ENCODE data around the gene KRTAP12-2. TPM values are rescaled to one million over a fixed set of nuclear protein-coding genes. Genes with fewer than 3 reads are reported as not detected.
"Not testable (repeated sequence)": the region's sequence is repeated elsewhere in the genome, so short reads cannot be mapped to it uniquely, and the experiment has no call there.

KRTAP12-2 gene
- polyA plus RNA-seq, 3 donors, result not detected

DNA sequence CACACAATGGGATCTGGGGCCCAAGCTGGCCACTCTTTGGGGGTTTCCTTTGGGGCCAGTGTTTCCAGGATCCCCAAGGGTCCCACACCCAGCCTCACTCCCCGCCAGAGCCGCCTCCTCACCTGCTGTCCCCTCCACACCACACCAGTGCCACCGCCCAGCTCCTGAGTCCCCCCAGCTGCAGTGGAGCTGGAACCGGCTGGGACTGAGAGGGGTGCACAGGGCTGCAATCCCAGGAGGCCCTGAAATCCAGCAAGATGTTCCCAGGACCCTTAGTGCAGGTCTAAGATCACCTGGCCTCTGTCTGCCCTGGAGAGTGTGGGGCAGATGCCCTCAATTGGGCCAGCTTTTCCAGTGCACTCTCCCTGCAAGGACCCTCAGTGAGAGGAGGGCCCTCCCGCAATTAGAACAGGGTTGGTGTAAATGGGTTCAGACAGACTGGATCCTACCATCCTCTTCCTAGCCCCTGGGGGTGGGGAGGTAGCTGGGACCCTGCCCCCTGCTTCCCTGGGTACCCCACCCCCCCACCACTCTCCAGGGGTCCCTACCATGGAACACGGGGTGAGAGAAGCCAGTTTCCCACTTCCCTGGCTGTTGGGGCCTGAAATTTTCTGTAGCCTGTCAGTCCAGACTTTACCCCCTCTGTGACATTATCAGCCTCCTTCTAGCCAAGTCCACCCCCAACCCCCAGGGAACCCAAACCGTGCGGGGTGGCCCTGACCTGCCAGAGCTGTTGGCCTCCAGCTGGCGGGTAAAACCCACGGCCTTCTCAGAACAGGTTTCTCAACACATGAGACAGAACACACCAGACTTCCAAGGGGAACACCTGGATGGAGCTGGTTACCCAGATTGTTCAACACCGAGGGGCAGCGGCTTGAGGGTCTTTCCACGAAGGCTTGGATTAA is 37.3 kb upstream of the KRTAP12-2 start:
- no peak for DNase-seq (ENCODE audit: extremely low read depth in 1 of 11, low read depth in 9 of 11, low spot score in 4 of 11)

DNA sequence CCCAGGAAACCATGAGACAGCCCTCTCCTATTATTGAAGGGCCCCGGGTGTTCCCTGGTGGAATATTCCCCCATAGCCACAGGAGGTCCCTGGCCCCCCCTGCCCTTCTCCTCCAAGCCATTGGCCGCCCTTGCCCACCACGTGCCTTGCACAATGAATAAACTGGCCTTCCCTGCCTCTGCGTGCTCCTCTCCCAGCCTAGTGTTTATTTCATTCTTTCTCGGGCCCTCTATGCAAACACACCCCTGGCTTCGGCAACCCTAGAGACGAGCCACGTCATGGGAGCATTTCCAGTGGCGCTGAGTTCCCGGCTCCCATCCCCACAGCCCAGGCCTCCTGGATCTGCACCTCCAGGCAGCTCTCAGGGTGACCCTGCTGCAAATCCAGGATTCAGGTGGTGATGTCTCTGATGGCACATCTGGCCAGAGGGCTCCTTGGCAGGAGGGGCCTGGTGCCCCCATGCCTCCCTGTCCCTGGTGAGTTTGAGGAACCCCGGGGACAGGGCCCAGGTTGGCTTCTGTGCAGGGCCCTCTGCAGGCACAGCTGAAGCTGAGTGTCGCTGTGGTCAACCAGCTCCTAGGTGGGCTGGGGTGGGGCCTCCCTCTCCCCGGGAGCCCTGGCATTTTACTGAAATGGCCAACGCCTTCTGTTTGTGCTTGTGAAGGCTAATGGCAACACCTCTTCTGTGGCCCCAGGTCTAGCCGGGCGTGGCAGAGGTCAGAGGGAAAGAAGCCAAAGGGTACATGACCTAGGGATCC is 36.4 kb upstream of the KRTAP12-2 start:
- no peak for DNase-seq (ENCODE audit: extremely low read depth in 1 of 11, low read depth in 9 of 11, low spot score in 4 of 11)

DNA sequence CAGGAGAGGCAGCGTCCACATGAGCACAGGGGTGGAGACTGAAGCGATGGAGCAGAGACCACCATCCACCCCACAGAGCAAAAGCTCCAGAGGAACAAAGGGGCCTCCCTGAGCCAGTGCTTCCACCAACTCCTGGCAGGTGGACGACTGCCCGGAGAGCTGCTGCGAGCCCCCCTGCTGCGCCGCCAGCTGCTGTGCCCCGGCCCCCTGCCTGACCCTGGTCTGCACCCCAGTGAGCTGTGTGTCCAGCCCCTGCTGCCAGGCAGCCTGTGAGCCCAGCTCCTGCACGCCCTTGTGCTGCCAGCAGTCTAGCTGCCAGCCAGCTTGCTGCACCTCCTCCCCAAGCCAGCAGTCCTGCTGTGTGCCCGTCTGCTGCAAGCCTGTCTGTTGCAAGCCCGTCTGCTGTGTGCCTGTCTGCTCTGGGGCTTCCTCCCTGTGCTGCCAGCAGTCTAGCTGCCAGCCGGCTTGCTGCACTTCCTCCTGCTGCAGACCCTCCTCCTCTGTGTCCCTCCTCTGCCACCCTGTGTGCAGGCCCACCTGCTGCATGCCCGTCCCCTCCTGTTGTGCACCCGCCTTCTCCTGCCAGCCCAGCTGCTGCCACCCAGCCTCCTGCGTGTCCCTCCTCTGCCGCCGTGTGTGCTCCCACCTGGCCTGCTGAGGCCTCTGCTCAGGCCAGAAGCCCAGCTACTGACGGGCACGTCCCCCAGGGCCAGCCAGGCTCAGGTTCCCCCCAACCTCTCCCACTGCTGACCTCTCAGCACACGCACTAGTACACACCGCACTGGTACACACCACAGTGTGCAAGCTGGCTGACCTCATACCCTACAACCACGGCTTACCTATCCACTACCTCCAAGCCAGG is 35.6 kb upstream of the KRTAP12-2 start:
- DNase-seq (ENCODE audit: extremely low read depth in 1 of 11, low read depth in 9 of 11, low spot score in 4 of 11), result no peak

DNA sequence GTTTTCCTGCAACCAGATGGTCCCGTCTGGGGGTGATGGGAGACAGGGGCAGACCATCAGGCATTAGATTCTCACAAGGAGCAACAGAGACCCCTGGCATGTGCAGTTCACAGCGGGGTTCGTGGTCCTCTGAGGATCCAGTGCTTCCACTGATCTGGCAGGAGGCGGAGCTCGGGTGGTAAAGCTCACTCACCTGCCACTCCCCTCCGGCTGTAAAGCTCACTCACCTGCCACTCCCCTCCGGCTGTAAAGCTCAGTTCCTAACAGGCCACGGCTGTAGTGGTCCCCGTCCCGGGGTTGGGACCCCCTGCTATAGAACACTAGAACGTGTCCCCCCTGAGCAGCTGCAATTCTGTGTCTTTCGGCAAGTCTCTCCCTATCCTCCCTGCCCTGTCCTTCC is 34.8 kb upstream of the KRTAP12-2 start:
- DNase-seq (ENCODE audit: extremely low read depth in 1 of 11, low read depth in 9 of 11, low spot score in 4 of 11), result no peak

DNA sequence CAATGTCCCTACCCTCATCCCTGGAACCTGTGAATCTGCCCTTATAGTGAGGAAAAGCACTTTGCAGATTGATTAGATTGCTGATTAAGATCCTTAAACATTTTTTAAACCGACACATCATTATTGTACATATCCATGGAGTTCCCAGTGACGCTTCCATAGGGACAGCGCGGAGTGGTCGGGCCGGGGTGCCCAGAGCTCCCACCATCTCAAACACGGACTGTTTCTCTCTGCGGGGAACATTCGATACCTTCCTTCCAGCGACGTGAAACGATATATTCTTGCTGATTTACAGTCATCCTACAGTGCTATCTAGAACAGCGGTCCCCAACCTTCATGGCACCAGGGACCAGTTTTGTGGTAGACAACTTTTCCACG is 34.3 kb upstream of the KRTAP12-2 start:
- no peak for DNase-seq (ENCODE audit: extremely low read depth in 1 of 11, low read depth in 9 of 11, low spot score in 4 of 11)

DNA sequence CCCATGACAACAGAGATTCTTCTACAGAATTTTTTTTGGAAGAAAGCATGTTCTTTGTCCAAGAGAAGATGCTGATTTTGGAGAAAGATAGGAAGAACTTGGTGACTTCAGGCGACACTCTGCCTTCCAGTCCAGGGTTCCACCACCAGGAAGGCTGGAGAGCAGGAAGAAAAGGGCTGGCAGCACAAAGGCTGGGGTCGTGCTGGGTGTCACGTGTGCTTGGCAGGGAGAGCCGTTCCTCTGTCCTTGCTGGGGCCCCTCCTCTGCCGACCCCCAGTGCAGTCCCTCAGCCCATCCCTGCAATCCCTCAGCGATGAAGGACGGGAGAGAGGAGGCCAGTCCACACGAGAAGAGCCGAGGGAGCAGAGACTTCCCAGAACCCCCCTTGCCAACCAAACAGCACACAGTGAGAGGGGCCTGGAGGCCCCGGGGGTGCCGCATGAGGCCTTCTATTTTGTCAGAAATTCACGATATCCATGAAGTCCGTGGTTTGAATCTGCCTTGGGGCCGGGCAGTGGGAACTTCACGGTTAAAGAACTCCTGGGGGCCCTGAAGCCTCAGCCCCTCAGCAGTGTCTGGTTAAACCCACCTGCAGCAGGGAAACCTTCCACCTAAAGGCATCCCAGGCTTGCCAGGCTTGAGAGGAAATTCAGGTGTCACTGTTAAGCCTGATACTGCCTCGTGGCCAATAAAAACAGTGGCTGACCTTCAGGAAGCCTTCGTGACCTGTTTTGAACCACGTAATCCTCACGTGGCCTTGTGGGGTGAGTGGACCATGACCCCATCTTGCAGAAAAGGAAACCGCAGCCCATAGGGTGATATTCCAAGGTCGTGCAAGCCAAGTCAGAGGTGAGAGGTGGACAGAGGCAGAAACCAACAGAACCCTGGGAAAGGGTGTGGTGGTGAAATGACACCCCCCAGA is 33.6 kb upstream of the KRTAP12-2 start:
- no peak for DNase-seq (ENCODE audit: extremely low read depth in 1 of 11, low read depth in 9 of 11, low spot score in 4 of 11)

DNA sequence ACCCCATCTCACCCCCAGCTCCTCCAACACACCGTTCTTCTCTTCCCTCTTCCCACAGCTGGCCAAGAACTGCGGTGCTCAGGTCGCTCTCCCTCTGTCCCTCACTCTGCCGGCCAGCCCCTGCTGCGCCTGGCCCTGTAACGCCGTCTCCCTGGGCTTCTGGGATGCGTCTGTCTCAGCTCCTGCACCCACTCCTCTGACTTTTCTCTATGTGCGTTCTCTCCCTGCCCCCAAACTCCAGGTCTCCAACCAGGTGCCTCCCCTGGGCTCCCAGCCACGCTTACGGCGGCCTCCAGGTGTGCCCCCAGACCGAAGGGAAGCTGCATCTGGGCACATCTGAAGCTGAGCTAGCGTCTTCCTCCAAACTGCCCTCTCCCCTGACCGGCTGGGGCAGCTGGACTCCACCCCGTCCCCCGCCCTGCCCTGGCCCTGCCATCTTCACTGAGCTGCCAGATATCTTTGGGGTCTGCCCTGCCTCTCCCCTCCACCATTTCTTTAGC is 32.8 kb upstream of the KRTAP12-2 start:
- DNase-seq (ENCODE audit: extremely low read depth in 1 of 11, low read depth in 9 of 11, low spot score in 4 of 11), result no peak

DNA sequence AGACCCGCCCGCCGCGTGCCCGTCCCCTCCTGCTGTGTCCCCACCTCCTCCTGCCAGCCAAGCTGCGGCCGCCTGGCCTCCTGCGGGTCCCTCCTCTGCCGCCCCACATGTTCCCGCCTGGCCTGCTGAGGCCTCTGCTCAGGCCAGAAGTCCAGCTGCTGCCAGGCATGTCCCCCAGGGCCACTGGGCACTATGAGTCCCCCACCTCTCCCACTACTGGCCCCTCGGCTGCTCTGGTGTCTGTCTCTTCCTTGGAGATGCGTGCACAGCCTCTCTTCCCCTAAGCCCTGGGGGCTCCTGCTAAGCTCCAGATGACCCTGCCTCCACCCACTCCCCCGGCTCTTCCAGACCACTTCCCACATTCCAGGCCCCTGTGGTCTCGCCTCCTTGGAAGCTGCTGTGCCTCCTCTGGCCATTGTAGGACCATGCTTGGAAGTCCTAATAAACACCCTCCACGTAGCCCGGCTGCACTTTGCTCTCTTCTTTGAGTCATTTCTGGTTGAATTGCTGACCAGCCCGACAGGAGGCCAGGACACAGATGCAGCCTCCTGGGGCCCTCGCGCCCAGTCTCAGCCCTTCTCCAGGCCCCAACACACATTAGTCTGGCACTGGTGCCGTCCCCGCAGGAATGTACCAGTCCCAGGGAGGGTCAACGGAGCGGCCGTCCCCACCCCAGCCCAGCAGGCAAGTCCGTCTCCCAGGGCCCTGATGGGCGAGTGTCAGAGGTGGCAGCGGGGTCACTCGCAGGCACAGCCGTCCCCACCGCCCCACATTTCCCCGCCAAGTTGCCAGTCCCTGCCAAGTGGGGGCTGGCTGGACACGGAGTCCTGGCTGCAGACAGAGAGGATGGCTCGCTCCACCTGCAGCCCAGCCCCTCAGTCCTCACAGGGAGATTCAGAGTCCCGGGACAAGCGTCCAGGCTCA is 31.3 kb upstream of the KRTAP12-2 start:
- DNase-seq (ENCODE audit: extremely low read depth in 1 of 11, low read depth in 9 of 11, low spot score in 4 of 11), result no peak

DNA sequence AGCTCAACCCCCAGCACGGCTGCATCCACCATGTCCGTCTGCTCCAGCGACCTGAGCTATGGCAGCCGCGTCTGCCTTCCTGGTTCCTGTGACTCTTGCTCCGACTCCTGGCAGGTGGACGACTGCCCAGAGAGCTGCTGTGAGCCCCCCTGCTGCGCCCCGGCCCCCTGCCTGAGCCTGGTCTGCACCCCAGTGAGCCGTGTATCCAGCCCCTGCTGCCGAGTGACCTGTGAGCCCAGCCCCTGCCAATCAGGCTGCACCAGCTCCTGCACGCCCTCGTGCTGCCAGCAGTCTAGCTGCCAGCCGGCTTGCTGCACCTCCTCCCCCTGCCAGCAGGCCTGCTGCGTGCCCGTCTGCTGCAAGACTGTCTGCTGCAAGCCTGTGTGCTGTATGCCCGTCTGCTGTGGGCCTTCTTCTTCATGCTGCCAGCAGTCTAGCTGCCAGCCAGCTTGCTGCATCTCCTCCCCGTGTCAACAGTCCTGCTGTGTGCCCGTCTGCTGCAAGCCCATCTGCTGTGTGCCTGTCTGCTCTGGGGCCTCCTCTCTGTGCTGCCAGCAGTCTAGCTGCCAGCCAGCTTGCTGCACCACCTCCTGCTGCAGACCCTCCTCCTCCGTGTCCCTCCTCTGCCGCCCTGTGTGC is 30.6 kb upstream of the KRTAP12-2 start, which contains the start of gene KRTAP10-12:
Gene KRTAP10-12 (plus strand): TSS at position 1 of the 639 bp plus-strand sequence. CDS start 30 bp downstream, at position 31.
- not testable (repeated sequence) for DNase-seq (ENCODE audit: extremely low read depth in 1 of 11, low read depth in 9 of 11, low spot score in 4 of 11)

DNA sequence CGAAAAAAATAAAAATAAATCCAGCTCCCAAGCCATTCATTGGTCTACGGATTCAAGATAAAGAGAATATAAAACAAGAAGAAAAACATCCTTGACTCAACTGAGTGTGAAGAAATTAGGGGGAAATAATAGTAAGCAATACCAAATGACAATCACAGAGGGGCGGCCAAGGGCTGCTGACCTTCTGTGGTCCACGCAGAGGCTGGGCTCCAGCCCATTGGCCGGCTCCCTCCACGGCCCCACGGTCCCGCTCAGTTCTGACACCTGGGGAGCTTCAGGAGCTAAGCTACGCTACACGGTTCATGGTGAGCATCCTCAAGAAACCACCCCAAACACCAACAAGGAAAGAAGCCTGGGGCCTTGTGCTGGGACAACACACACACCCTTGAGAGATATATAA is 29.8 kb upstream of the KRTAP12-2 start:
- DNase-seq (ENCODE audit: extremely low read depth in 1 of 11, low read depth in 9 of 11, low spot score in 4 of 11), result no peak

DNA sequence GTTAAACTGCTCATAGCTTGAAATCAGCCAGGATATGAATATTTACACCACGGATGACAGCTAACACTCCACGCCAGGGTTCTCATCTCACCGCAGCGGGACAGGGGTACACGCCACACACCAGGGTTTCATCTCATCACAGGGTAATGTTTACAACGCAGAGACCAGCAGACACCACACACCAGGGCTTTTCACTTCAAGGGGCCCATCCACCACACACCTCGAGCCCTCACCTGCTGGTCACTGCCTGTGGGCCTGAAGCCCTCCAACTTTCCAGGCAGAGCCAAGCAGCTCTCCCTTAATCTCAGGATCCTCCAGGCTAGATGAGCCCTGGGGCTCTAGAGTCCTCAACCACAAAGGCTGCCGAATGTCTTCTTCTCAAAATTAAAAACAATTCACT is 28.9 kb upstream of the KRTAP12-2 start:
- no peak for DNase-seq (ENCODE audit: extremely low read depth in 1 of 11, low read depth in 9 of 11, low spot score in 4 of 11)

DNA sequence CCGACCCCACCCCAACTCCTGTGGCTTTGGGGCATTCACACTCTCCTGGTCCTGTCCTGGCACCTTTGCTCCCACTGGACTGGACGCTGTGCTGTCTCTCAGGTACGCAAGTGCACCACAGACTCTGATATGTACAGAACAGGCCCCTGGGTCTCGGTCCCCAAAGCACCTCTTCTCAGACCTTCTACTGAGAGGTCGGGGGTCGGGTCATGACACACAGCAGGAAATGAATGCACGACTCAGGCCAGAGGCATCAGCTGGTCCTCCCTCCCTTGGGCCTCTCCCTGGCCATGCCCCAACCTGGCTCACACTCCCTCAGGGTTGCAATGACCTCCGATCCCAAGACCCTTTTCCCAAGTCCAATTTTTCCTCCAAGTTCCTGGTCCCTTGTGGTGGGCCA is 28.5 kb upstream of the KRTAP12-2 start:
- no peak for DNase-seq (ENCODE audit: extremely low read depth in 1 of 11, low read depth in 9 of 11, low spot score in 4 of 11)

DNA sequence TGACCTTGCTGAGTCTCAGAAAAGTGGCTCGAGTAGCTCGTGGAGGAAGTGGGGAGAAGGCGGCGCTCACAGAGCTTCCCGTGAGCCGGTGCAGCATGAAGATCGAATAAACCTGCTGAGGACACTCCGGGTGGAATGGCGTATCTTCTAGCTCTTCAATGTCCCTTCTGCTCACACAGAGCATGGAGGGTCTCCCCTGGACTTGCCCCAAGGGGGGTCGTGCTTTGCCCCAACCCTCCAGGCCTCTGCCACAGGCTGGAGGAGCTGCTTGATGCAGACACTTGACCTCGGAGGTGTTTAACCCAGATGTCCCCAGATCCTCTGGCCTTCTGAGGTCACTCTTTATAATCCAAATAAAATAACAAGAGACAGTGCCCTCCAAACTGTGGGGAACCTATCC is 28.0 kb upstream of the KRTAP12-2 start:
- no peak for DNase-seq (ENCODE audit: extremely low read depth in 1 of 11, low read depth in 9 of 11, low spot score in 4 of 11)

DNA sequence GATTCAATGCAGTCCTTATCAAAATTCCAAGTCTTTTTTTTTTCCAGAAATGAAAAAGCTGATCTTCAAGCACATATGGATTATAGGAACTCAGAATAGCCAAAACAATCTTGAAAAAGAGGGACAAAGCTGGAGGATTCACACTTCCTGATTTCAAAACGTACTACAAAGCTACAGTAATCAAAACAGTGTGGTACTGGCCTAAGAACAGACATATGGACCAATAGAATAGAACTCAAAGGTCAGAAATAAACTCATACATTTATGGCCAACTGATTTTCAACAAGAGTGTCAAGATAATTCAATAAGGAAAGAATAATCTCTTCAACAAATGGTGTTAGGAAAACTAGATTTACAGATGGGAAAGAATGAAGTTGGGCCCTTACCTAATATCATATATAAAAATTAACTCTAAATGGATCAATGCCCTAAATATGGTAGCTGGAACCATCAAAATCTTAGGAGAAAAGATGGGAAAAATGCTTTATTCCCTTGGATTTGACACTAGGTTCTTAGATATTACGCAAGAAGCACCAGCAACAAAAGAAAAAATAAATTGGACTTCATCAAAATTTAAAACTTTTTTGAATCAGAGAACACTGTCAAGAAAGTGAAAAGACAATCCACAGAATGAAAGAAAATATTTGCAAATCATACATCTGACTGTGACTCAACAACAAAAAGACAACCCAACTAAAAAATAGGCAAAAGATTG is 26.2 kb upstream of the KRTAP12-2 start:
- no peak for DNase-seq (ENCODE audit: extremely low read depth in 1 of 11, low read depth in 9 of 11, low spot score in 4 of 11)

DNA sequence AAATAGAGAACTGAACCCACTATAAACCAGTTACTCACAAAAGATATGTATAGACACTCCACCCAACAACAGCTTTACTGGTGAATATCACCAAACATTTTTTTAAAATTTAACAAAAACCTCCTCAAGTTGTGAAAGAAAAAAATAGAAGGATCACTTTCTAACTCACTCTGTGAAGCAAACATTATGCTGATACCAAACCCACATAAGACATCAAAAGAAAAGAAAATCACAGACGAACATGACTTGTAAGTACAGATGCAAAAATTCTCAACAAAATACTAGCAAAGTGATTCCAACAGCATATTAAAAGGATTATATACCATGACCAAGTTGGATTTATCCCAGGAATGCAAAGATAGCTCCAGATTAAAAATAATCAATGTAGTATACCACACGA is 25.0 kb upstream of the KRTAP12-2 start:
- no peak for DNase-seq (ENCODE audit: extremely low read depth in 1 of 11, low read depth in 9 of 11, low spot score in 4 of 11)

DNA sequence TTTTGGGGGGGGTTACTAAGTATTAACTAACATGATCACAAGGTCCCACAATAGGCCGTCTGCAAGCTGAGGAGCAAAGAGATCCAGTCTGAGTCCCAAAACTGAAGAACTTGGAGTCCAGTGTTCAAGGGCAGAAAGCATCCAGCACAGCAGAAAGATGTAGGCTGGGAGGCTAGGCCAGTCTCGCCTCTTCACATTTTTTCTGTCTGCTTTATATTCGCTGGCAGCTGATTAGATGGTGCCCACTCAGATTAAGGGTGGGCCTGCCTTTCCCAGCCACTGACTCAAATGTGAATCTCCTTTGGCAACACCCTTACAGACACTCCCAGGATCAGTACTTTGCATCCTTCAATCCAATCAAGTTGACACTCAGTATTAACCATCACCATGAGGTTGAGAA is 23.0 kb upstream of the KRTAP12-2 start:
- not testable (repeated sequence) for DNase-seq (ENCODE audit: extremely low read depth in 1 of 11, low read depth in 9 of 11, low spot score in 4 of 11)
